Caco-2 (cell line): ENCODE measurements around the gene PHF11. TPM values are rescaled to one million over a fixed set of nuclear protein-coding genes. Genes with fewer than 3 reads are reported as not detected.

Experiments
- BruUV-seq: library from RNA; stranded (reverse); fragments of 400-500 nt; replicated peaks from 2 replicates; lab custom pipeline; 2021; lab: Mats Ljungman, UMichigan
- CTCF ChIA-PET: fragments of 300-600 bp; sonication (Branson Sonifier 250); formaldehyde crosslinking; loops from one replicate; lab custom pipeline; 2022; ENCODE audit warnings: antibody characterized with exemption; lab: Charles Lee
- POLR2A ChIA-PET: fragments of 300-600 bp; sonication (Branson Sonifier 250); formaldehyde crosslinking; loops from one replicate; lab custom pipeline; 2022; ENCODE audit warnings: antibody characterized with exemption; lab: Charles Lee
- DNase-seq, 2 experiments: peaks; one replicate each; pipeline versions ENCODE4 v3.0.0 to v3.0.0-alpha.2; 2020 to 2022
- H3K27me3 ChIP-seq: replicated peaks from 2 replicates; pipeline ENCODE4 v1.6.0; 2011; ENCODE audit warnings: low read length; ENCODE audit not compliant: control insufficient read depth, insufficient read depth
- H3K36me3 ChIP-seq: 2 replicates; pipeline ENCODE4 v1.5.1; 2011; ENCODE audit warnings: low read length; ENCODE audit not compliant: control insufficient read depth, insufficient read depth
- H3K4me1 ChIP-seq: fragments of 250-450 bp; sonication (Bioruptor Pico); 2 replicates; pipeline ENCODE4 v1.5.1; 2020; ENCODE audit warnings: mild to moderate bottlenecking
- H3K4me3 ChIP-seq: 2 replicates; pipeline ENCODE4 v1.5.1; 2011; ENCODE audit warnings: low read depth, mild to moderate bottlenecking, control low read depth, low read length
- H3K9me3 ChIP-seq: fragments of 250-450 bp; sonication (Bioruptor Pico); 2 replicates; pipeline ENCODE4 v1.5.1; 2020; ENCODE audit warnings: mild to moderate bottlenecking, moderate library complexity
- H3K27ac Mint-ChIP-seq: one replicate; pipeline ENCODE4 v1.8.0; 2022; ENCODE audit warnings: mixed read lengths; ENCODE audit not compliant: unreplicated experiment
- H3K27me3 Mint-ChIP-seq: one replicate; pipeline ENCODE4 v1.8.0; 2022; ENCODE audit warnings: mixed read lengths; ENCODE audit not compliant: insufficient read depth, unreplicated experiment
- H3K36me3 Mint-ChIP-seq: one replicate; pipeline ENCODE4 v1.8.0; 2022; ENCODE audit warnings: mild to moderate bottlenecking, mixed read lengths; ENCODE audit not compliant: insufficient read depth, unreplicated experiment
- H3K4me1 Mint-ChIP-seq: one replicate; pipeline ENCODE4 v1.8.0; 2022; ENCODE audit warnings: low read depth, mixed read lengths; ENCODE audit not compliant: unreplicated experiment
- H3K4me3 Mint-ChIP-seq: one replicate; pipeline ENCODE4 v1.8.0; 2022; ENCODE audit warnings: mild to moderate bottlenecking, moderate library complexity, mixed read lengths; ENCODE audit not compliant: unreplicated experiment
- H3K9me3 Mint-ChIP-seq: one replicate; pipeline ENCODE4 v1.8.0; 2022; ENCODE audit warnings: mixed read lengths; ENCODE audit not compliant: unreplicated experiment
- intact Hi-C: fragments of 100-400 bp; cut with micrococcal nuclease; formaldehyde crosslinking; loops from one replicate; pipeline ENCODE4 v1.10.0; 2022; ENCODE audit not compliant: unreplicated experiment
- total RNA-seq: library from RNA; stranded (reverse); gene quantifications from 2 replicates; pipeline ENCODE4 v1.2.3, GENCODE V29; 2022
- TF ChIP-seq, protein P1 (sequence below), 2 experiments: fragments of 200-600 bp in 1 of 2; IDR thresholded peaks; 1 replicate in 1 of 2; 2 replicates in 1 of 2; pipeline versions ENCODE4 v1.5.1 to v1.8.0; 2011 to 2022; ENCODE audit warnings: antibody characterized with exemption in 1 of 2, control low read depth in 1 of 2, inconsistent platforms in 1 of 2, low read depth in 1 of 2, low read length in 1 of 2, mild to moderate bottlenecking in 1 of 2, moderate library complexity in 1 of 2; ENCODE audit not compliant: insufficient read depth in 1 of 2, severe bottlenecking in 1 of 2, unreplicated experiment in 1 of 2

The PHF11 gene
- total RNA-seq, 1 experiment from 2014 or later, result 1.8 TPM

DNA sequence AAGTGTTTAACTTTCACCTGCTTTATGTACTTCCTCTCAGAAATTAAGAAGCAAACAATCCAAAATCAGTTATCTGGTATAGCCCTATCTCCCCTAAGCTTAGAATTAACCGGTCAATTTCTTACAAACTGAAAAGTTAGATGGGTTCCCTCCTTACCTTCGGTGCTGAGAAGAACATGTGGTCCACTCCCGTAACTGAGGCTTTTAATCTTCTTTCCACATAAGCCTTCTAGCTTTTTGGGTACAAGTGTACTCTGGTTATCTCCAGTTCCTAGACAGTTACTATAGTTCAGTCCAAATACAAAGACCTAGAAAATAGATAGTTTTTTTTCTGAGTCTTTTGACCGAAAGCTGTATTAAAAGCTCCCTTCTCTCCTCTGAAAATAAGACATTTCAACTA lies 70.7 kb downstream of the PHF11 start:
- Histone ChIP-seq H3K9me3 (no peaks in the 10 kb centered on the region), H3K36me3 (no peaks in the 10 kb centered on the region), H3K27me3 (no peaks in the 10 kb centered on the region), H3K4me3 (no peak overlapping the region), H3K4me1 (peaks cover under 1% of the 10 kb centered on the region)
- Mint-ChIP-seq H3K36me3 (peaks cover 30% of the 10 kb centered on the region), H3K27ac (no peak overlapping the region), H3K9me3 (no peaks in the 10 kb centered on the region), H3K4me1 (peaks cover under 1% of the 10 kb centered on the region), H3K4me3 (no peak overlapping the region), H3K27me3 (no peaks in the 10 kb centered on the region)
- ChIA-PET CTCF (no interaction called here), POLR2A (no interaction called here)
- BruUV-seq, result no TSS peak
- TF ChIP-seq, protein P1, sequence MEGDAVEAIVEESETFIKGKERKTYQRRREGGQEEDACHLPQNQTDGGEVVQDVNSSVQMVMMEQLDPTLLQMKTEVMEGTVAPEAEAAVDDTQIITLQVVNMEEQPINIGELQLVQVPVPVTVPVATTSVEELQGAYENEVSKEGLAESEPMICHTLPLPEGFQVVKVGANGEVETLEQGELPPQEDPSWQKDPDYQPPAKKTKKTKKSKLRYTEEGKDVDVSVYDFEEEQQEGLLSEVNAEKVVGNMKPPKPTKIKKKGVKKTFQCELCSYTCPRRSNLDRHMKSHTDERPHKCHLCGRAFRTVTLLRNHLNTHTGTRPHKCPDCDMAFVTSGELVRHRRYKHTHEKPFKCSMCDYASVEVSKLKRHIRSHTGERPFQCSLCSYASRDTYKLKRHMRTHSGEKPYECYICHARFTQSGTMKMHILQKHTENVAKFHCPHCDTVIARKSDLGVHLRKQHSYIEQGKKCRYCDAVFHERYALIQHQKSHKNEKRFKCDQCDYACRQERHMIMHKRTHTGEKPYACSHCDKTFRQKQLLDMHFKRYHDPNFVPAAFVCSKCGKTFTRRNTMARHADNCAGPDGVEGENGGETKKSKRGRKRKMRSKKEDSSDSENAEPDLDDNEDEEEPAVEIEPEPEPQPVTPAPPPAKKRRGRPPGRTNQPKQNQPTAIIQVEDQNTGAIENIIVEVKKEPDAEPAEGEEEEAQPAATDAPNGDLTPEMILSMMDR (IDR thresholded peaks at IDR 0.05; ENCODE audit: insufficient read depth in 1 of 2, low read depth in 1 of 2, low read length in 1 of 2, severe bottlenecking in 1 of 2, unreplicated experiment in 1 of 2), result no peak
- intact Hi-C loops, result no loop called here
- DNase-seq, result no peak

DNA sequence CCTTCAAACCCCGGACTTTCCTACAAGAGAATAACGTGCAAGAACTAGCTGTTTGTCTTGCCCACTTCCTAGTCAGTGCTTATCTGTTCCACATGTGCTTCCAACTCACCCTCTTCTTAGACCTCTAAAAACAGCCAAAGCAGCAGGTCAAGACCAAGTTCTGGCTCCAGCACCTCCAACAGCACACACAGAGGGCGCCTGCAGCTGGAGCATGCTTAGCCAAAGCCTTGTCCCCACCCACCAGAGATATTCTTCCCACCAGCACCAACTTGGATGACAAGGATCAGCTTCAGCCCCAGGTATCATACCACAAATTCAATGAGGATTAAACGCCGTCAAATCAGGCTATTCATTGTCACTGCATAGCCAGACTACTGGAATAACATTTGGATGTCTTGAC lies 71.7 kb downstream of the PHF11 start:
- Mint-ChIP-seq H3K27ac (no peak overlapping the region), H3K4me1 (no peaks in the 10 kb centered on the region), H3K9me3 (no peaks in the 10 kb centered on the region), H3K27me3 (no peaks in the 10 kb centered on the region), H3K4me3 (no peak overlapping the region), H3K36me3 (peaks cover 30% of the 10 kb centered on the region)
- Histone ChIP-seq H3K27me3 (no peaks in the 10 kb centered on the region), H3K4me1 (no peaks in the 10 kb centered on the region), H3K4me3 (no peak overlapping the region), H3K9me3 (no peaks in the 10 kb centered on the region), H3K36me3 (no peaks in the 10 kb centered on the region)
- TF ChIP-seq, protein P1 (IDR thresholded peaks at IDR 0.05; ENCODE audit: insufficient read depth in 1 of 2, low read depth in 1 of 2, low read length in 1 of 2, severe bottlenecking in 1 of 2, unreplicated experiment in 1 of 2), result no peak
- ChIA-PET CTCF (no interaction called here), POLR2A (no interaction called here)
- intact Hi-C loops, result no loop called here
- no peak for DNase-seq
- no TSS peak for BruUV-seq

DNA sequence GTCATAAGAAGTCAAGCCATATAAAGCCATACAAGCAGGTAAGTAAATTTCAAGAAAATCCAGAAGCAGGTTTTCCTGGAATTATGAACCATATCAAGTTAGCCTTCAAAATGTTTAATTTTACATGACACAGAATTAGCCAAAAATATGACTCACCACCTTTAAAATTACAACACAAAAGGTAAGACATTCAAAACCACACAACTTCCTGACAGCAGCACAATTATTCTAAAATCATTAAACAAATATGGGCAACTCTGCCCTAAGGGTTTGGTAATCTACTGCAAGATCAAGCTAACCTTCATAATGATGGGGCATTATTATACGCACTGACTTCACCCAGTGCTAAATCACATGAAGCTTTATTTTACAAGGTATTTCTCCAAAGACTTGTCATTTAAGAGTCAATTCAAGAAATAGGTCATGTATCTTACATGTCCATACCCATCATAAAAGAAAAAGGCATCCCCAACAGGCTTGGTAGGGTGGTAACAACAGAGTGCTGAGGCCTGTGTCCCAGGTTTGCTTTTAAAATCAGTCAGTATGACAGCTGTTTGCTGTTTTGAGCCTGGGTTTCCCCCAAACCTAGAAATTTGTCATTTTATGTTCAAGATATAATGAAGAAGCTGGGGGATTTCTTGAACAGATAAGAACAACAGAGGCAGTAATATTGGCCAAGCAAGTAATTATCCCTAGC lies 74.4 kb downstream of the PHF11 start:
- no peaks in the 10 kb centered on the region for H3K36me3 ChIP-seq
- BruUV-seq, result no TSS peak
- DNase-seq, result no peak
- no peaks in the 10 kb centered on the region for H3K27me3 Mint-ChIP-seq
- no peak overlapping the region for H3K4me3 ChIP-seq
- intact Hi-C loops, result no loop called here
- CTCF ChIA-PET, result no interaction called here
- no peaks in the 10 kb centered on the region for H3K9me3 ChIP-seq
- H3K4me1 ChIP-seq, result no peaks in the 10 kb centered on the region
- H3K27me3 ChIP-seq, result no peaks in the 10 kb centered on the region
- TF ChIP-seq, protein P1 (IDR thresholded peaks at IDR 0.05; ENCODE audit: insufficient read depth in 1 of 2, low read depth in 1 of 2, low read length in 1 of 2, severe bottlenecking in 1 of 2, unreplicated experiment in 1 of 2), result no peak
- no peaks in the 10 kb centered on the region for H3K4me1 Mint-ChIP-seq
- no peak overlapping the region for H3K27ac Mint-ChIP-seq
- H3K36me3 Mint-ChIP-seq, result peaks cover 22% of the 10 kb centered on the region
- no peak overlapping the region for H3K4me3 Mint-ChIP-seq
- POLR2A ChIA-PET, result no interaction called here
- no peaks in the 10 kb centered on the region for H3K9me3 Mint-ChIP-seq
